ENCODE results near the gene ACE.

DNA sequence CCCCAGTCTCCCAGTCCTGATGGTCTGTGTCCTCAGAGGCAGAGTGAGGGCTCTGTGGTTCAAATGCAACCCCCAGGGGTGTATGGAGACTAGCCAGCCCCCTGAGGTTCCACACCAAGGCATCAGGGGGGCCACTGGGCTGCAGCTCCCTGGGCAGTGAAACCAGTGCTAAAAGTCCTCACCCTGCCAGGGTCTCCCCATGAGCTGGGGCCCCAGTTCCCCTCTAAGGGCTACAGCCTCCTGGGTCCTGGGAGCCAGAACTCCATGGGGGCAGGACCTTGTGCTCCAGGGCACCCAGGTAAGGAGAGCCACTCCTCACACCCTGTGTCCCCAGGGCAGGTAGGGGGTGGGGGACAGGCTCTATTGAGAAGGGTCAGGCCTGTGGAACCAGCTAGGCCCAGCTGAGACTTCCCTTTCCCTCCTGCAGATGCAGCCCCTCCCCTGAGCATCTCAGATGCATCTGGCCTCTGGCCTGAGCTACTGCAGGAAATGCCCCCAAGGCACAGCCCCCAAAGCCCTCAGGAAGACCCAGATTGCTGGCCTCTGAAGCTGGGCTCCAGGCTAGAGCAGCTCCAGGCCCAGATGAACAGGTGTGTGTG is 67.1 kb downstream of the ACE start:
- TF ChIP-seq POLR2A (IDR thresholded peaks at IDR 0.05) = no peak
- TF ChIP-seq CTCF (IDR thresholded peaks at IDR 0.05) = no peak
